ENCODE results near the gene DGCR8.

DGCR8 gene

GRCh38 chr22:20137671-20138416 lies 57.8 kb downstream of the DGCR8 start:
- no peak for DNase-seq (ENCODE audit: low read depth in 2 of 2)

- DNase-seq (ENCODE audit: low read depth in 2 of 2), result no peak
These were observed 58.3 kb downstream of the DGCR8 start for GRCh38 chr22:20138417-20138738.

- DNase-seq (ENCODE audit: low read depth in 2 of 2), result no peak
These were observed 58.8 kb downstream of the DGCR8 start for GRCh38 chr22:20138868-20139267.

DNA sequence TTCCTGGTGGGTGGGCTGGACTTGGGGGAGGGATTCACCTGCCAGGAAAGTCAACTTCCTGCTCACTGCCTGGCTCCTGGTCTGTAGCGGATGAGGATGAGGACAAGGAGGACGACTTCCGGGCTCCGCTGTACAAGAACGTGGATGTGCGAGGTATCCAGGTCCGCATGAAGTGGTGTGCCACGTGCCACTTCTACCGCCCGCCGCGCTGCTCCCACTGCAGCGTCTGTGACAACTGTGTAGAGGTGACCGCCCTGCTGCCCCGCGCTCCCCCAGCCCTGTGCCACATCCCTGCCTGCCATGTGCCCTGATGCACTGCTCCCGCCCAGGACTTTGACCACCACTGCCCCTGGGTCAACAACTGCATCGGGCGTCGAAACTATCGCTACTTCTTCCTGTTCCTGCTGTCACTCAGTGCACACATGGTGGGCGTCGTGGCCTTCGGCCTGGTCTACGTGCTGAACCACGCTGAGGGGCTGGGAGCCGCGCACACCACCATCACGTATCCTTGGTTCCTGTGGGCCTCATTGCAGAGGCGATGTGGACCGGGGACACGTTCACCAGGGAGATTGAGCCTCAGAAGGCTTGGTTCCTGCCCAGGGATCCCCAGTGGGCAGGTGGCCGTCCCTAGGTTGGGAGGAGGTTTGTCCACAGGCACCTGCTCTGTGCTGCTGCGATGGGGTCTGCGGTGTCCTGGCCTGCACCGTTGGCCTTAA lies 59.5 kb downstream of the DGCR8 start:
- DNase-seq (ENCODE audit: low read depth in 2 of 2), result no peak

GRCh38 chr22:20140107-20140445 lies 60.0 kb downstream of the DGCR8 start:
- DNase-seq (ENCODE audit: low read depth in 2 of 2), result no peak

DNA sequence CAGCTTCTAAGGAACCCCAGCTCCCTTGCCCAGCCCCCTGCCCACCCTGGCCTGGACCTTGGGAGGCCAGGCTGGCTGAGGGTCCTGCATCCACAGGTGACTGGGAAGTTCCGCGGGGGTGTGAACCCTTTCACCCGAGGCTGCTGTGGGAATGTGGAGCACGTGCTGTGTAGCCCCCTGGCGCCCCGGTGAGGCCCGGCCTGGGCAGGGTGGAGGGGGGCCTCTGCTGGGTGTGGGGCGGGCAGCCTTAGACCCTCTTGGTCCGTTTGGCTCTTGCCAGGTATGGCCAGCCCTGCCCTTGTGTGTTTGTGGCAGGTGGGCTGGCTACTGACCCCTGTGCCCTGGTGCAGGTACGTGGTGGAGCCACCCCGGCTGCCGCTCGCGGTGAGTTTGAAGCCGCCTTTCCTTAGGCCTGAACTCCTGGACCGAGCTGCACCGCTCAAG lies 60.5 kb downstream of the DGCR8 start:
- no peak for DNase-seq (ENCODE audit: low read depth in 2 of 2)

DNA sequence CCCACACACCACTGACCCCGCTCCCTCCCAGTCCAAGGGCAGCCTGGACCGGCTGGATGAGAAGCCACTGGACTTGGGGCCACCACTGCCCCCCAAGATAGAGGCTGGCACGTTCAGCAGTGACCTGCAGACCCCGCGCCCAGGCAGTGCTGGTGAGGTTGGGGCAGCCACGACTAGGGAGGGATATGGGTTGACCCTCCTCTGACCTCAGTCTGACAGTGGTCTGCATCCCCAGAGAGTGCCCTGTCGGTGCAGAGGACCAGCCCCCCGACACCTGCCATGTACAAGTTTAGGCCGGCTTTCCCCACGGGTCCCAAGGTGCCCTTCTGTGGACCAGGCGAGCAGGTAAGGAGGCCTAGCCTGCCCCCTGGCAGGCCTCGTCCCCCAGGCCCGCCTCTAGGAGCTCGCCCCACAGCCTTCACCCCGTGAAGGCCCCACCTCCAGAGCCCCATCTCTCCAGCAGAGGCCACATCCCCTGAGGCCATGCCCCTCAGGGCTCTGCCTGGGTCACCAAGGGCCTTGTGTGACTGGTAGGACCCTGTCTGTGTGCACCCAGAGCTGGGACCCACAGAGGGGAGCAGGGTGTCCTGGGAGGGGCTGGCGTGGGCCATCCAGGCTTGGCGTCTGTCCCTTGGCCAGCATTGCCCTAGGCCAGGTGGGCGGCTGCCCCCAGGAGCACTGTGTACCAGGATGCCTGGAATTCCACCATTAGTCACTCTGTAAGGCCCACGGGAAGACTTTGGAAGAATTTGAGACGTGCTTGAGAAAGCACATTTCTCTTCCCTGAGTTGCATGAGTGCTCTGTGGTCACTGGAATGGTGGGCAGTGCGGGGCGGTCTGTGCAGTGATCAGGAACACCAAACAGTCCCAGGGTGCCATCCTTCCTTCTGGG lies 61.4 kb downstream of the DGCR8 start:
- DNase-seq (ENCODE audit: low read depth in 2 of 2), result no peak

- DNase-seq (ENCODE audit: low read depth in 2 of 2), result no peak
These were observed 62.9 kb downstream of the DGCR8 start for GRCh38 chr22:20142711-20143621.

DNA sequence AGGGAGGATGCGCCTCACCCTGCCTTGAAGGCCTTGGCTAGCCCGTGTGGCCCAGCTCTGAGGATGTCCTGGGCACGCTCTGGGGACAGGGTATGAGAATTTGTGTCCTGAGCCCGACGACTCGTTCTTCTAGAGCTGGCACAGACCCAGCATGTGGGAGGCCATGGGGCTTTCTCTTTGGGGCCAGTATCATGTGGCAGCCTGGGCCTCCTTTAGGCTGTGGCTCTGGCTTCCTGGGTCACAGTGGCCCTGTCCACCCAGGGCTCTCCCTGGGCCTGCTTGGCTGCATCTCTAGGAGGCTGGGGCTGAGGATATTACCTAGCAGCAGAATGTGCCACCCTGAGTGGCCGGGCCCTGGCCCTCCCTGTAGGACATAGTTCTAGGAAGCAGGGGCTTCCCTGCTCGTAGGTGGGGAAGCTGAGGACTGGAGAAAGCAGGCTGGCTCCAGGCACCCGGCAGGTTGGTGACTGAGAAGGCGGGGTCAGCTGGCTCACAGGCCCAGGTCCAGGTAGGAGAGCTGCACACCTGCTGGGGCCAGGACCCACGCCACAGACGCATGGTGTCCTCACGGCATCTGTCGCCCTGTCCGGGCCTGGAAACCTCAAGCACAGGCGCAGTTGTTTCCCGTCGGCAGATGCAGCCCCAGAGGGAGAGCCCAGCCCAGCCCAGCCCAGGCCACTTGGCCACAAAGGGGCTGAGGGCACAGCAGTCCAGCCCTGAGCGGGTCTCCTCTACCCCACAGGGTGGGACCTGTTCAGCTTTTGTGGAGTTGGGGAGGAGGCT lies 64.0 kb downstream of the DGCR8 start:
- DNase-seq (ENCODE audit: low read depth in 2 of 2), result no peak

DNA sequence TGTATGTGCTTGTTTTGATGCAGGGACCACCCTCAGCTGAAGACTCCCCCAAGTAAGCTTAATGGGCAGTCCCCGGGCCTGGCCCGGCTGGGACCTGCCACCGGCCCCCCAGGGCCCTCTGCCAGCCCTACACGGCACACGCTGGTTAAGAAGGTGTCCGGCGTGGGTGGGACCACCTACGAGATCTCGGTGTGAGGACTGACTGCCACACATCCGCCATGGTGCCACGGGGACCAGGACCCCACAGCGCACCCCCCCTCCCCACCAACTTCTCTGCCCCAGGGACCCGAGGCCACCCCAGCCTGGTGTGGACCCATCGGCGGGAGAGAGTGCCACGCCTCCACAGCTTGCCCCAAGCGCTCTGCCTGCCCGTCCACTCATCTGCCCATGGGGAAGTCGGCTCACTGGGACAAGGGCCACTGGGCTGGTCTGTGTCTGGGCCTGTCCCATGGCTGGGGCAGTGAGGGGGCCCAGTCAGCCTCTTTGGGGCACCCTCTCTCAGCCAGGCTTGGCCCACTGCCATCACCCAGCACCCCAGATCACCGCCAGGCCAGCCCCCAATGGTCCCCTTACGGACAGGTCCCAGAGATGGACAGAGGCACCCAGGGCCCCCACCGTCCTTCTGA lies 65.3 kb downstream of the DGCR8 start:
- DNase-seq (ENCODE audit: low read depth in 2 of 2), result no peak

DNA sequence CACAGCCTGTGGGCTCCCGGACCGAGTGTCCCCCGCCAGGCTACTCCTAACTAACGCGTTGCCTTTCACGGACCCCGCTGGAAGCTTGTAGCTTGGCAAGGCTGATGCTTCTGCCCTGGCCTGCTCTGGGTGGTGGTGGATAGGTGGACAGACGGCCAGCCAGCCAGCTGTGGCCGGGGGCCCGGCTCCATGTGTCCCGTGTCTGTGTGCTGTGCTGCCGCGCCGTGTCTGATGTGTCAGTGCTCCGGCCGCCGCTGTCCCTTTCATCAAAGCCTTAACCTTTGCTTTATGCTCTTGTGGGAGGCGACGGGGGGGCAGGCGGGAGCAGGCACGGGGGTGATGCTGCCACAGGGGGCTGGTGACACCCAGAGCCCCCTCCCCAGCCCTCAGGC lies 65.8 kb downstream of the DGCR8 start:
- no peak for DNase-seq (ENCODE audit: low read depth in 2 of 2)

DNA sequence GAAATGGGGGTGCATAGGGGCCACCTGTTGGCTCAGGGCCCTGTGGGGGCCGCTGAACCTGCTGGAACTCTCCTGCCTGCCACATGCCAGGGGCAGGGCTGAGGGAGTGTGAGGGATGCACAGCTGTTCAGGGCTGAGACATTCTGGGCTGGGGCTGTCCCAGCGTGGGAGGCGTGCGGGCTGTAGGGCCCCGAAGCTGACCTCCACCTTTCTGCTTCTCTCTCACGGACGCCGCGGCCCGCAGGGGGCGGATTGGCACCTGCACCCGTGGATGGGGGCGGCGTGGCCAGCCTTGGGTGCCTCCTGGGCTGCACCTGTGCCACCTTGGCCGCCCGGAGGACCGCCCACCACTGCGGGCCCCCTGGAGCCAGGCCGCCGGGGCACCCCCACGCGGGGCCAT lies 66.7 kb downstream of the DGCR8 start:
- DNase-seq (ENCODE audit: low read depth in 2 of 2), result no peak

DNA sequence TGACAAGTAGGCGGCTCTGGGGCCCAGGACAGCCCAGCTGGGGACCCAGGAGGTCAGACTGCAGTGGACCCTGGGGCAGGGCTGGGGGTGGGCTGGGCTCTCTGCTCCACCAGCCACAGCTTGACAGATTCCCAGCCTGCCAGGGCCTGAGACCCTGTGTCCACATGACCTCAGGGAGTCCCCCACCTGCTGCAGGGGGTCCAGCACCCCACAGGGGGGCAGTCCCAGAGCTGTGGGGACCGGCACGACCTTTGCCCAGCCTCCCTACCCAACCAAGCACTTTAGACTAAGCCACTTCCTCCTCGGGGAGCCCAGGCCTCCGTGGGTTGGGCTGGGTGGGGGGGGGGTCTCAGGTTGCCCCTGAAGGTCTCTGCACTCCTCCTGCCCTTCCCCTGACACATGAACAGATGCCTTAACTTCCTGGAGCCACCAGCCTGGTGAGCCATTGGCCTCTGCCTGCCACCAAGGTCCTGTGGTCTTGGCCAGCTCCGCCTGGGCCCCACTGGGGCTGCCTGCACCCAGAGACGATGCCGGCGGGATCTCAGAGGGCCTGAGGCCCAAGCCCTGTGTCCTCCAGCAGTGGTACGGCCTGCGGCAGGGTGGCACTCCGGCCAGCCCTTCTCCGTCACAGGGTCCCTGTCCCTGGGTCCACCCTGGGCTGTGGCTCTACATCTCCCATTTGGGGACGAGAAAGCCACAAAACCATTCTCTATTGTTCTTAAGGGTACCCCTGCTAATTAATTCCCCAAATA lies 67.4 kb downstream of the DGCR8 start:
- no peak for DNase-seq (ENCODE audit: low read depth in 2 of 2)

- no peak for DNase-seq (ENCODE audit: low read depth in 2 of 2)
These were observed 68.4 kb downstream of the DGCR8 start for GRCh38 chr22:20148414-20148813.

GRCh38 chr22:20149257-20150250 lies 69.5 kb downstream of the DGCR8 start:
- DNase-seq (ENCODE audit: low read depth in 2 of 2), result no peak

GRCh38 chr22:20150381-20151275 lies 70.6 kb downstream of the DGCR8 start, which contains the start of gene CCDC188:
CCDC188 (minus strand) TSS chr22:20151055; CDS start chr22:20150986, 69 bp downstream.
- no peak for DNase-seq (ENCODE audit: low read depth in 2 of 2)

DNA sequence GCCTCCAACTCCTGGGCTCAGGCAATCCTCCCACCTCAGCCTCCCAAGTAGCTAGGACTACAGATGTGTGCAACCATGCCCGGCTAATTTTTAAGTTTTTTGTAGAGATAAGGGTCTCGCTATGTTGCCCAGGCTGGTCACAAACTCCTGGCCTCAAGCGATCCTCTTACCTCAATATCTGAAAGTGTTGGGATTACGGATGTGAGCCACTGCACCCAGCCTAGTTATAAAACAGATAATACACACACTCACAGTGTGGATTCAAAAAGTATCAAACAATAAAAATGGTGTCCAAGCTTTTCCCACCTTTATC lies 71.2 kb downstream of the DGCR8 start:
- DNase-seq (ENCODE audit: low read depth in 2 of 2), result no peak
